ENCODE data around the gene THEM5.
"Not testable (repeated sequence)": the region's sequence is repeated elsewhere in the genome, so short reads cannot be mapped to it uniquely, and the experiment has no call there.

Gene THEM5

DNA sequence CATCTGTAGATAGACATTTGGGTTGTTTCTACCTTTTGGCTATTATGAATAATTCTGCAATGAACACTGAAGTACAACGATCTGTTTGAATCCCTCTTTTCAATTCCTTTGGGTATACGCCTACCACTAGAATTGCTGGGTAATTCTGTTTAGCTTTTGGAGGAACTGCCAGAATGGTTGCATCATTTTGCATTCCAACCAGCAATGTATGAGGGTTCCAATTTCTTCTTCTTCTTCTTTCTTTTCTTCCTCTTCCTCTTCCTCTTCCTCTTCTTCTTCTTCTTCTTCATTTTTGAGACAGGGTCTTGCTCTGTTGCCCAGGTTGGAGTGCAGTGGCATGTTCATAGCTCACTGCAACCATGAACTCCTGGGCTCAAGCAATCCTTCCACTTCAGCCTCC is 13.8 kb upstream of the THEM5 start:
- no peak for DNase-seq

DNA sequence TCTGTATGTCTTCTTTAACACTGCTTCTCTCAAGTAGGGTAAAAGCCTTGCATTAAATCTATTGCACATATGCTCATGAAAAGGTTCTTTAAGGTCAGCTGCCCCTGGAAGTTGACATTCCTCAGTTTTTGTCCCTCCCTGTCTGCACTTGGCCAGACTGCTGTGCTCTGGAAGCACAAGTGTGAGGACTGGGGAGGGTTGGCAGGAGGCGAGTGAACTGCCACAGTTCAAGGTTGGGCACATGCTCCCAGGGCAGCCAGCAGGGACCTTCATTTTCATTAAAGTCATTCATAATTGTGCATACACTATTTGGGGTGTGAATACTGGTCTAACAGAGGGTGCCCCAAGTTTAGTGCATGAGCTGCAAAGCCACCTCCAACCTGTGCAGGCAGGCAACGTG is 10.9 kb upstream of the THEM5 start:
- no peak for DNase-seq

DNA sequence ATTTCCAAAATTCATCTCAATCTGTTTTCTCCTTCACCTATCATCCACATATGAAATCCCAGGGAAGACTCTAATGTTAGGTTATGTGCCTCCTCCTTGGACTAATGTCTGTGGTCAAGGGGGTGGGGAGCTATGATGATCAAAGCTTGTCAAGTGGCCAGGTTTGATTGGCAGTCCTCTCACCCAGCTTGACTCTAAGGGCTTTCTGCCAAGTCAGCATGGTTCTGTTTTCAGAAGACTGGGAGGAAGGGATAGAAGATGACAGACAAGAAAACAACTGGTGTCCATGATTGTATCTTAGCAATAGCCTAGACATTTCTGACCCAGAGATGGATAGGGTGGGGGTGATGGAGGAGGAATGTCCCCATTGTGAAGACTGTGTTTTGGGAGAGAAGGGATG is 9.1 kb upstream of the THEM5 start:
- no peak for DNase-seq

DNA sequence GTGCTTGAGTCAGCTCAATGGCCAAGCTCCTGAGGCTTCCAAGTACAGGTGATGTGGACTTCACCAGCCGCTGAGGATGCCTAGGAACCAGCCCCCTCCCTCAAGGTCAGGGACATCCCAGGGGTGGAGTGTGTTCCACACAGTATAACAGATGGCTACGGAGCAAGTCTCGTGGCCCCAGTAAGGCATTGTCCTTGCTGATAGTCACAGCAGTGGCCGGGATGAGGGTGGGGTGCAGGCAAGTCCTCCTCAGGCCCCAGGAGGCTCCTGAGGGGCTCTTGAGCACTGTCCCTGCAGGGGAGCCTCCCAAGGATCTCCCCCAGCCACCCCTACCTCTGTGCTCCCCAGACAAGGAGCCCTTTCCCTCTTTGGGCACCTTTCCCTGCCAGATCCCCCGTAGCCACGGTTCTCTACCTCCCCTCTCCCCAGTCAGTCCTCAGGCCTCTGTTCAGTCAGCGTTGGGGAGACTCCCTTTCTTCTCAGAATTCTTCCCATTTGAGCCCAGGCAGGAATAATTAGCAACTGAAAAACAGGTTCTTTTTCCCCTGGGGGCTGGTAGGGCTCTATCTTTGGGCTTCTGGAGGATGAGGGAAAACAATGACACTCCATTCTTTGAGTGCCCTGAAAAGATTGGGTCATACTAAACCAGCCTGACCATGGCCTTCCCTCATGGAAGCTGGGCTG is 7.1 kb upstream of the THEM5 start:
- DNase-seq, result no peak

DNA sequence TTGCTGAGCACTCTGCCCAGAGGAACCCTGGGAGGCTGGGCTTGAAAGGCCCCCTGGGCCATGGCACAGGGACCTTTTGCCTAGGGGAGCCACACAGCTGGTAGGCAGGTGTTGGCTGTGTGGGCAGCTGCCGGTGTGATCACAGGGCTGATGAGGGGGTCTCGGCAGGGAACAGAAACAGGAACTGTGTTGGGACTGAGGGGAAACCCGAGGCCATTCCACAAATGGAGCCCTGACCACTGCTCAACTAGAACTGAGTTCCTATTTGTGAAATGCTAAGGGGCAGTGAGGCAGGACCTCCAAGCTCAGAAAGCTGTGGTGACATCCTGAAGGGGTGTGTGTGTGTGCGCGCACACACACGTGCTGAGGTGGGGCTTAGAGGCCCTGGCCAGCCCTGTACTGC is 6.4 kb upstream of the THEM5 start:
- no peak for DNase-seq

DNA sequence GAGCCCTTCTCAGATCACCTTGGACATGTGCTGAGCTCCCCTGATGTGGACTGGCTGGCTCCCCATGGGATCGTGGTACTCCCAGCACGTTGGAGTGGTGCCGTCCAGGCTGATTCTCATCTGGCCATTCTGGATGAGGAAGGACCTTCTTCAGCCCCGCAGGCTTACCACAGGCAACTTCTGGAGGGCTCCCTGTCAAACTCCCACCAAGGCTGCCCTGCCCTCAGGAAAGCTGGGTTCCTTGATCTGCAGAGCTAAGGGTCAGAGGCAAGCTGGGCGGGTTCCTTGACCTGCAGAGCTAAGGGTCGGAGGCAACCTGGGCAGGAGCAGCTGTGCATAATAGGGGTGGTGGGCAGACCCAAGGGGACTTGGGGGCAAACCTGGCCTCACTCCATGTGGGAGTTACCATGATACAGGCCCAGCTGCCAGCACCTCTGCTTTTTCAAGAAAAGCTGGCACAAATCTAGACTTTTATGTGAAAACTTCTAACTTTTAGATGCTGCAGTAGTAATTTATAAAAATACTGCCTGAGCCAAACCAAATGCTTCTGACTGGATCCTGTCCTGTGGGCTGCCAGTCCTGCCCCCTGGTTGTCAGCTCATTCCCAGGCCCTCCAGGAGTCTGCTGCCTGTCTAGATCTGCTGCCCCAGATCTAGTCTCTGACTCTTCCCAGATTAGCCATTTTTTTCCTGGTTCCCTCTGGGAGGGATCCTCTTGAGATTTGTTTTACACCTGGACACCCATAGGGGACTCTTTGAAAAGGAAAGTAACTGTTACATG is 5.6 kb upstream of the THEM5 start:
- DNase-seq, result no peak

DNA sequence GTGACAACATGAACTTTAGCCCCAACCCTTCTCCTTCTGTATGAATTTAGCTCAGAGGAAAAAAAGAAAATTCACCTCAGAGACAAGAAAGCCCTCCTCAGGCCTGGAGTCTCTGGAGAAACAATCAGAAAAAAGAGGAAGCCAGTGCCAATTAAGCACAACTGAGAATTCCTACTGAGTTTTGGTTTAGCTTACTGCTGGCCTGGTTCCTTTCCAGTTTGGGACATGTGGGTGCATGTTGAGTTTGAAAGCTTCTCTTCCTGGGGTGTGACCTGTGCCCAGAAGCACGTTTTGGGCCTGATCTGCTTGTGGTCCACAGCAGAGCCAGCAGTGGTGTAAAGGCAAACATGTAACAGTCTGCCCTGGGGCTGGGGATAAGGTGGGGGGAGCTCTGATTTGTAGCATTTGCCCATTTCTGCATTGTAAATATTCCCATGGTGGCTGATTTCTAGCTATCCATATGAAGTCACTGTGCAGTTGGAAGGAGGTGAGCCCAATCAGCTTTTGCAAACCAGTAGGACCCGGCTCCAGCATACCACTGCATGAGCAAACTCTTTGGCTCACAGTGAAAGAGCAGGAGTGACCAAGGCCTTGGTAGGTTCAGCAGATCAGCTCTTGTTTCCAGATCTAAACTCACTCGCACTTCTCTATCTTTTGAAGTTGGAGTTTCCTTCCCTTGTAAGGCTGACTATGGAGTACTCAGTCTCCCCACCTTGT is 4.7 kb upstream of the THEM5 start:
- DNase-seq, result no peak

DNA sequence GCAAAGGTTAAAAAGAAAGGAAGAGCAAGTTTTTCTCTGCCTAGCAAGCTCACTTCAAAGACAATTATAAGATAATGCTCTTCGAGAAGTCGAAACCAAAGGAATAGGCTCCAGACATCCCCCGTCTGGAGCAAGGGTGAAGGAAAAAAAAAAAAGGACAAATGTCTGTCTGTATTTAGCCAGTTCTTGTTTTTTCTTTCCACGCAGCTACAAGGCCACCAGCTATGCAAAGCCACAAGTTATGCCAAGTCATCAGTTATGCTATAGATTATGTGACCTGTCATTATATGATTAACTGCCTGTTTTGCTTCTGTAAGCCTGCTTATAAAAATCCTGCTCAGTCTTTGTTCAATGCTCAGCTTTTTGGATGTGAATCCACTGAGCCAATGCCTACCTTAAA is 2.4 kb upstream of the THEM5 start:
- DNase-seq, result no peak

DNA sequence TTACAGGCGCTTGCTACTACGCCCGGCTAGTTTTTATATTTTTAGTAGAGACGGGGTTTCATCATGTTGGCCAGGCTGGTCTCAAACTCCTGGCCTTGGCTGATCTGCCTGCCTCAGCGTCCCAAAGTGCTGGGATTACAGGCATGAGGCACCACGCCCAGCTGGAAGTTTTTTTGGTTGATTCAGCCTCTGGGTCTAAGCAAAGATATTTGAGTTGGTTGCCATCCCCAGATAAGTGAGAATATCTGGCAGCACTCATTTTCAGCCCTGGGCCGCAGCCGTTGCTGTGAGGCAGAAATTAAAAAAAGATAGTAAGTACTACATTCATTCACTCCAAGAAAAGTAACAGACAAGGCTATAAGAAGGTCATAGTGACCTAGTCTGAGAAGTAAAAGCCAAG is 2.0 kb upstream of the THEM5 start:
- DNase-seq, result not testable (repeated sequence)

DNA sequence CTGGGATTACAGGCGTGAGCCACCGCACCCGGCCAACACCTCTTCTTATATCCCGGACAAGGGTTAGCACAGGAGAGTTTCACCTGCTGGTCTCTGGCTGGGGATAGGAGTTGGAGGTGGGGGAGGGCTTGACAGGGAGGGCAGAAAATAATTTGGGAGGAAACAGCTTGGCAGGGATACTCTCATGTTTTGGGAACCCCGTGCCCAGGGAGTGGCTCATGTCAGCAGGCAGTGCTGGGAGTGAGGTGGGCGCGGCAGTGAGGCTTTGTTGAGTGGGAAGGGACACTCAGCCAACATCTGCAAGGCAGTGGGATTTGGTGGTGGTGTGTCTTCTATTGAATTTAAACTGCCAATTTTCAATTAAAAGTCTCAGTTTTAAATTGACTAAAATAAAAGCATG is 1.1 kb upstream of the THEM5 start:
- no peak for DNase-seq

DNA sequence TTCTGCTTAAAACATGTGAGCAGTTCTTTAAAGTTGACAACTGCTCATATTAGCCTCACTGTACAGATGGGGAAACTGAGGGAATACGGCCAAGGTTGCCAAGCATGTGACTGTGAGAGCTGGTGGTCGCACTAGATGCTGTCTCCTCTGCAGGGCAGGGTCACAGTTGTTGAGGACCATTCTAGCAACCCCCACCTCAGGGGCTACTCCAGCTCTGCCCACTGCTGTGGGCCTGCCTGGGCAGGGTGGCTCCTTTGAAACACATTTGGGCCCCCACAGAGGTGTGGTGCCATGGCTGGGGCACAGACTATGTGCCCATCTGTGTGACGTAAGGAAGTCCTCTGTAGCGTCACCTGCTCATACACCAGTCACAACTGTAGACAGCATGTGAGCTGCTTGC is 779 bp downstream of the THEM5 start:
- no peak for DNase-seq

DNA sequence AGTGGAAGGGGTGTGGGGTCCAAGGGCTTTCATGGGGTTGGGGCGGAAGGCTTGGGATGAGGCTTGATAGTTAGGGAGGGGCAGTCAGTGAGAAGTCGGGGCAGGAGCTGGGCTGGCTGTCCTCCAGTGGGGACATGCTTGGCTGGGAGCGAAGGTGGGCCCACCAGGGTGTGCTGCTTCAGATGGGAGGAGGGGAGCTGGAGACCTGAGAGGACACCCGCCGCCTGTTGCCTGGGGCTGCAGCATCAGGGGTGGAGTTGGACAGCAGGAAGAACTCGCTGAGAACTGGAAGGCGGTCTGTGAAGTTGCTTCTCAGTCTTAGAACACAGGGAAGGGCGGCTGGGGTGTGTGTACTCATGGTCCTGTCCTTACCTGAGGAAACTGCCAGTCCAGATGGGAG is 1.6 kb downstream of the THEM5 start:
- no peak for DNase-seq

DNA sequence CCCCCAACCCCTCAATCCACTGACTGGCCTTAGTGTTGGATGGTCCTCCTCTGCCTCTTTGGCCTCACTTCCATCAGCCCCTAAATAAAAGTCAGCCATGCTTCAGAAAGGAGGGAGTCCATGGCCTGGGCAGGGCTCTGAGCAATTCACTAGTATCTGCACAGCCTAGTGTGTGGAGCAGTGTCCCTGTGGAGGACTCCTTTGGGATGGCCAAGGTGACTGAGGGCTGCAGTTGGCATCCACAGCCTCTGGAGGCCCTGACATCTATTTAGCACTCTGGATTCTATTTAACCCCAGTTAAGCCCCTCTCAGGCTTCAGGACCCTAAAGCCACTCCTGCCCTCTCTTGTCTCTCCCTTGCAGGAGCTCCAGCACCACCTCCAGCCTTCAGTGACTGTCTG is 3.6 kb downstream of the THEM5 start:
- no peak for DNase-seq

DNA sequence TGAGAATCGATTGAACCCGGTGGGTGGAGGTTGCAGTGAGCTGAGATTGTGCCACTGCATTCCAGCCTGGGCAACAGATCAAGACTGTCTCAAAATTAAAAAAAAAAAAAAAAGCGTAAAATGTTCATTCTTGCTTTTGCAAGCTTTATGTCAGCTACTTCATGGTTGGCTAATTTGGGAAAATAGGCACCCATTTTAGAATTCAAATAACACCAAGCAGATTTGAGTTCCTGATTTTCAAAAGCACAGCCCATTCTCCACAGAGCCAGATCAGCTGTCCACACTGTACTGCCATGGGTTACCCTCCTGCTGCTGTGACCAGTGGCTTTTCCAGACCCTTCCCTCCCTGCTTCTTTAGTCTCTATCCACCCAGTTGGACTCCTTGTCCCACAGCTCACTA is 4.4 kb downstream of the THEM5 start:
- no peak for DNase-seq

DNA sequence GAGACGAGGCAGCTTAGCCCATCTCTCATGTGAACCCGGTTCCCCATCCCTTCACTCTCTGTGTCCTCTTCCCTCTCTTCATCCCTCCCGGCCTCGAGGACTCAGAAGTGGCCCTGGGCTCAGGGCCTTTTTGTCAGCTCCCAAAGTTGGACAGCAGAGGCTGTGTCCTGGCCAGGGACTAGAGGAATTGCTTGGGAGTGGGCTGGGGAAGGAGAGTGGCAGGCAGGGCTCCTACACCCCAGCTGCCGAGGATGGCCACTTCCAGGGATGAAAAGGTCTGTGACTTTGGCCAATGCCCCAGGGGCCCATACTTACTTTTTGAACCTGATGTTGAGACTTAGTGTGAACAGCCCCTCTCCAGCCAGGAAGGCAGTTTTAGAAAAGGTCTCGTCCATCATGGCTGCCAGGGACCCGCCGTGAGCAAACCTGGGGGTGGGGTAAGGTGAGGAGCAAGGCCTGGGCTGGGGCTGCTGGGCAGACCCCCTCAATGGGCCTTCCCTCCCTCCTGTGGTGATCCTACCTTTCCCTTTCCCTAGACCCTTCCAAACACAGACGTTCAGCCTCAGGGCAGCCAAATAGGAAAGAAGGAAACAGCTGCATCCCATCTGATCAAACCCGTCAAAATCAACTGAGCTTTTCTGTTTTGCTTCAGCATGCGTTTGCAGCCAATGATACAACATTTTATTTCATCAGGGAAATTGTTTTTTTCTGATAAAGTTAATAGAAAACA is 5.5 kb downstream of the THEM5 start:
- DNase-seq, result no peak

DNA sequence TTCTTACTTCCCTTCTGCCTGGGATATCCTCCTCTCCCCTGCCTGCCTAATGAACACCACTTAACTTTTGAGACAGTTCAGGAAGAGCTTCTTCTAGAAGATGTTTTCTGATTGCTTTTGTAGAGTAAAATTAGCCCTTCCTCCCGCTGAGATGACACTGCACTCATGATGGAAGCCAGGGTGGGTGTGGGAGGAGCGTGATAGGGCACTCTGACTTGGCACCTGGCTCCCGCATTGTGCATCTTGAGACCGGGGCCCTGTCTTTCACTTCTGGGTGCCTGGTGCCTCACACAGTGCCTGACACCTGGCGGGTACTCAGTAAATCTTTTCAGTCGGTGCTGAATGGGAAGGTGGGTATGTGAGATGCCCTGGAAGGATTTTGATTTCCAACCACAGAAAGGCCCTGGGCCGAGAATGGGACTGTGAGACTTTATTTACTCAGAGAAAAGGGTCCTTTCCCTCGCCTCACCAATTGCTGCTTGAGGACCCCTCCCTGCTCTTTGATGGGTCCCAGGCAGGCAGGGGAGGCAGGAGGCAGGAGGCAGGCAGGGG is 6.8 kb downstream of the THEM5 start:
- no peak for DNase-seq

DNA sequence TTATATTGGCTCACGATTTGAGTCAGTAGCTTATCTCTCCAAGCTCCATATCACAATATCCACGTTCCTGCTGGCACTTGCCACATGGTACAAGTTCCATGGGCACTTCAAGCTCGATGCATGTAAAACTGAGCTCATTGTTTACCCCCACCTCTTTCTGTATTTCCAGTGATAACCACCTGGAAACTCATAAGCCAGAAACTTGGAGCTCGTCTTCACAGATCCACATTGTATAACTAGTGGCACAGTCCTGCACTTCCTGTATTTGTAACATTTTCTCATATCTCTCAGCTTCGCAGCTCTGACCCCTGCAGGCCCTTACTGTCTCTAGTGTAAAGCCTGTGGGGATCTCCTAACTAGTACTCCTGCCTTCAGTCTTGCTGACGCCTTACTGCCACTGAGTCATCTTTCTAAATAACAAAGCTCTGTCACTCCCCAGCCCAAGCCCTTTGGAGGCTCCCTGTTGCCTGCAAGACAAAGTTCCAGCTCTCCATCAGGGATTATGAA is 7.4 kb downstream of the THEM5 start:
- DNase-seq, result no peak

DNA sequence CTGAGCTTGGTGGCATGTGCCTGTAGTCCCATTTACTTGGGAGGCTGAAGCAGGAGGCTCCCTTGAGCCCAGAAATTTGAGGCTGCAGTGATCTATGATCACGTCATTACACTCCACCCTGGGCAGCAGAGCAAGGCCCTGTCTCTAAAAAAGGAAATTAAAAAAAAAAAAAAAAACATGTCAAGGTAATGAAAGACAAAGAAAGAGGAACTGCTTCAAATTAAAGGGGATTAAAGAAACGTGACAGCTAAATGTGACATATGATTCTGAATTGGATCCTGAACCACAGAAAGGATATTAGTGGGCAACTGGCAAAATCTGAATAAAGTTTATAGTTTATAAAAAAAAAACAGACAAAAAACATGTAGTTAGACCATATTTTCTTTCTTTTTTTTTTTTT is 10.1 kb downstream of the THEM5 start:
- DNase-seq, result no peak

DNA sequence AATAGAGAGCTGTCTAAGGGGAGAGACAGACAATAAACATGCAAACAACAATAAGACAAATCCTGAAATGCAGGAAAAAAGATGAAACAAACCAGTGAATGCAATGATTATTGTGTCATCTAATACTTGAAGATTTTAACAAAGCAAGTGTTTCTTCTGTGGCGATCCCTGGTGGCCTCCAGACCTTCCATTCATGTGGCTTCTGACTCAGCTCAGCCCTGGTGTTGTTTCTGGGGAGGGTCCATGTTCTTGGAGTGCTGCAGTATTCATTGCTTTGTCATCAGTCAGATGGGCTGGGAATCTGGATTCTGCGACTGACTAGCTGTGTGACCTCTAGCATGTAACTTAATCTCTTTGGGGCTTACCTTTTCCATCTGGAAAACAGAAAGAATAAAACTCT is 12.4 kb downstream of the THEM5 start:
- DNase-seq, result no peak

DNA sequence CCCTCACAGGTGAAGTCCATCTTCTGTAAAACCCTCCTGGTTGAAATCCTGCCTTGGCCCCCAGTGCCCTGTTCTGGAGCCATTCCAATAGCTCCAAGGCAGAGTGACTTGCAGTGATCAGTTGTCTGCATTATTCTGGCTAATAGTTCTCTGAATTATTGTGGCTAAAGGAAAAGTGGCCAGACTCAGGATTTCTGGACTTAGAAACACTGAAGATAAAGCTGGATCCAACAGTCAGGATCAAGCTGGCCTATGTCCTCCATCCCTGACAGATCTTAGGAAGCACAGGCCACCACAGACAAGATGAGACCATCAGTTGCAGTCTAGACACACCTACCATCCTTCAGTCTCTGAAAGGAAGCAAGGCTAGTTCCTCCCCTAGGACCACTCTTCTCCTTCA is 13.1 kb downstream of the THEM5 start:
- DNase-seq, result no peak

DNA sequence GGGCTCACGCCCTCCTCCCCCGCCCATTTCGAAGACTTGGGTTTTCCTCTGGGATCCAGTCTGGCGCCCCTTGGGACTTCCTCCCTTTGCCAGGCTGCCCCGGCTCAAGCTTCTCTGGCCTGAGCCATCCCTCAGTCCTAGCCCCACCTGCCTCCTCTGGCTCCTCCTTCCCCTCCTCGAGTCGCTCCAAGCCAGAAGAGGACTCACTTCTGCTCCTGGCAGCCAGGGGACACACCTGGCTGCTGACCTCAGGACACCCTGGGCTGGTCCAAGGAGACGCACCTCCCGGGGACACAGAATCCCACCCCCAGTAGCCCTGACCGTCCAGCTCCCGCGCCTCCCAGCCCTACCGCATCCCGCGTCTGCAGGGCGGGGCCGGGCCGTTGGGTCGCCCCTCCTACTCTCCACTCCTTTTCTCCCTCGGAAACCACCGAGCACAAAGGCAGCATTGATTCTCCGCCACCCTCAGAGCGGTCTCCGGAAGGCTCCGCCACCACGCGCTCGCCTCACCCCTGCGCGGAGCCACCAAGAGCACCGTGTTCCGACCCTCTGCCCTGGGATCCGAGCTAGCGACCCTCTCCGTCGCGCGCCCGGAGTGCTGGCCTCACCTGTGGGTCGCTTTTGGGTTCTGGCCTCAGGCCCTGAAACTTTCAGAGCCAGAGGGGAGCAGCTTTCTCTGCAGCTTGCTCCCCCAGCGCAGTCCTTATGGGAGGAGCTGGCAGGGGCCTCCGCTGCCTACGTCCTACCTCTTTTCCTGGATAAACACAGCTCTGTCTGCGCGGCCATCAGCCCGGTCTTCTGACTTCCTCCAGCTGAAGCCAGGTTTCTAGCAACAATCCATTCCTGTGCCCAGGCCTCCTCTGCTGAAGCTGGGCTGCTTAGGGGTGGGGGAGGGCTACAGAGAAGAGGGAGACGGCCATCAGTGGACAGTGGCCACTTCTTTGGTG is 13.8 kb downstream of the THEM5 start, which contains the start of gene C2CD4D:
C2CD4D (minus strand) TSS at position 364 of the 947 bp plus-strand sequence. CDS start 831 bp downstream, outside the sequence.
- peak; percentile 70 for DNase-seq

DNA sequence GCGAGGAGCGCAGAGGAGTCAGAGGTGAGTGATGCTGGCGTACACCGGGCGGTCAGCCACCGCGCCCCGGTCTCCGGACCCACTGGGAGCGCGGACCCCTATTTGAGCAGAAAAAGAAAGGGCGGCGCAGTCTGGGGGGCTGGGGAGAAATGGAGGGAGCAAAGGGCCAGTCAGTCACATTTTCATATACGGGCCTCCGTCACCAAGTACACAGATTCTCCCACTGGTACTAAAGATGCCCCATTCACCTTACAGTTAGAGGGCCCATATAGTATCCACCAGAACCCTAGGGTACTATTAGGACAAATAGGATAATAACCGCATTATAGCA is 14.5 kb downstream of the THEM5 start:
- DNase-seq, result no peak
